Uterus (tissue), 2 donors: ENCODE results near the gene AGA.

ENCODE experiments used
- CTCF ChIP-seq, 4 experiments: fragments of 200-600 bp in 2 of 4; fragments of 450-650 bp in 2 of 4; sonication (generic) in 2 of 4; IDR thresholded peaks; one replicate each; pipeline ENCODE4 v1.5.1; 2016 to 2019; ENCODE audit warnings: antibody characterized with exemption in 4 of 4, mild to moderate bottlenecking in 2 of 4, moderate library complexity in 1 of 4
- POLR2A ChIP-seq, 2 donors: fragments of 450-650 bp; IDR thresholded peaks; one replicate each; pipeline ENCODE4 v1.6.1; 2016; ENCODE audit warnings: antibody characterized with exemption in 2 of 2, mild to moderate bottlenecking in 1 of 2, moderate library complexity in 1 of 2

- TF ChIP-seq CTCF (IDR thresholded peaks at IDR 0.05) = no peak
- TF ChIP-seq POLR2A (IDR thresholded peaks at IDR 0.05) = no peak
Measured at GRCh38 chr4:177384856-177385397, 57.3 kb downstream of the AGA start.
